AG09319 (cell line): ENCODE data around the gene SGCA.

ENCODE experiments used
- DNase-seq: peaks from one replicate; pipeline ENCODE4 v3.0.0-alpha.2; 2010; ENCODE audit warnings: low read depth; ENCODE audit errors: extremely low read depth
- TF ChIP-seq, protein P1 (sequence below): IDR thresholded peaks from 2 replicates; pipeline ENCODE4 v1.5.1; 2011; ENCODE audit warnings: low read depth, mild to moderate bottlenecking, inconsistent platforms, low read length, moderate library complexity

Gene SGCA

GRCh38 chr17:50161023-50161910, 4.5 kb upstream of the SGCA start:
- TF ChIP-seq, protein P1, sequence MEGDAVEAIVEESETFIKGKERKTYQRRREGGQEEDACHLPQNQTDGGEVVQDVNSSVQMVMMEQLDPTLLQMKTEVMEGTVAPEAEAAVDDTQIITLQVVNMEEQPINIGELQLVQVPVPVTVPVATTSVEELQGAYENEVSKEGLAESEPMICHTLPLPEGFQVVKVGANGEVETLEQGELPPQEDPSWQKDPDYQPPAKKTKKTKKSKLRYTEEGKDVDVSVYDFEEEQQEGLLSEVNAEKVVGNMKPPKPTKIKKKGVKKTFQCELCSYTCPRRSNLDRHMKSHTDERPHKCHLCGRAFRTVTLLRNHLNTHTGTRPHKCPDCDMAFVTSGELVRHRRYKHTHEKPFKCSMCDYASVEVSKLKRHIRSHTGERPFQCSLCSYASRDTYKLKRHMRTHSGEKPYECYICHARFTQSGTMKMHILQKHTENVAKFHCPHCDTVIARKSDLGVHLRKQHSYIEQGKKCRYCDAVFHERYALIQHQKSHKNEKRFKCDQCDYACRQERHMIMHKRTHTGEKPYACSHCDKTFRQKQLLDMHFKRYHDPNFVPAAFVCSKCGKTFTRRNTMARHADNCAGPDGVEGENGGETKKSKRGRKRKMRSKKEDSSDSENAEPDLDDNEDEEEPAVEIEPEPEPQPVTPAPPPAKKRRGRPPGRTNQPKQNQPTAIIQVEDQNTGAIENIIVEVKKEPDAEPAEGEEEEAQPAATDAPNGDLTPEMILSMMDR: peak; percentile 83
- peak; percentile 73 for DNase-seq

- TF ChIP-seq, protein P1: no peak
- no peak for DNase-seq
These were observed 3.9 kb upstream of the SGCA start for GRCh38 chr17:50161911-50162288.

GRCh38 chr17:50162466-50163254, 3.1 kb upstream of the SGCA start:
- TF ChIP-seq, protein P1: no peak
- DNase-seq: no peak

DNA sequence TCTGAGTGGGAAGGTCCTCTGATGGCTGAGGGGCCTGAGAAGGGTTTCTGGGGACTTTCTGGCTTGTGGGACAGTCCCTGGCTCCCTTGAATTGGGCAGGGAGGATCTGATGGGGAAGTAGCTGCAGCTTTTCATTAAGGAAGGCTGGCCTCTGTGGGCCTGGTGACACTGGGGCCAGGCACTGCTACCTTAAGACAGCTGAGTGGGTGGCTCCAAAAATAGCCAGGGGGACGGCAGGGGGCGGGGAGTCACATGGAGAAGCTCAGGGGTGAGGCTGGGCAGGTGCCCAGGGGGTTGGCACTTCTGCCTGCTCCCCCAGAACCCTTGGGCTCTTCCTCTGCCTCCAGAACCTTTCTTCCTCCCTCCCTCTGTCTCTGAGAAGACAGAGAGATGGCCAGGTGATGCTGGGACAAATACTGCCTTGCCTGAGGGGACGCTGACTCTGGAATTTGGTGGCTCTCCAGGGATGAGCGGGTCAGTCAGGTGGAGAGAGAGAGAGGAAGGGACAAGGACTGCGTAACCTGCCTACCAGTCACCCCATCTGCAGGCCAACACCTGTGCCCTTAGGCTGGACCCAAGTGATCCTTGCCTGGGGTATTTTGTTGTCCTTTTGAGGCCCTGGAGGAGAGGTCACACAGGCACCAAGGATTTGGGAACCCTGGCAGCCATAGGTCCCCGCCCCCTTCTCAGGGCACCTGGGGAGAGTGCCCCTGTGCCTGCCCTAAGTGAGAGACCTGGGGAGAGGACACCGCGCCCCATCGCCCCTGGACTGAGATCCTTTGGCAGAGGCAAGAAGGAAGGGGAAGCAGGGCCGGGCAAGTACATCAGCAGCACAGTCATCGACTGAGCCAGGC, 1.7 kb upstream of the SGCA start:
- TF ChIP-seq, protein P1: no peak

GRCh38 chr17:50164697-50164988, 1.2 kb upstream of the SGCA start:
- no peak for DNase-seq

More for the DNA sequence above, 1.7 kb upstream of the SGCA start:
- no peak for DNase-seq

GRCh38 chr17:50165066-50165465, 739 bp upstream of the SGCA start:
- TF ChIP-seq, protein P1: no peak
- no peak for DNase-seq

More at GRCh38 chr17:50164697-50164988, 1.2 kb upstream of the SGCA start:
- TF ChIP-seq, protein P1: no peak
